ENCODE results near the gene FCHO1.
"Not testable (repeated sequence)": the region's sequence is repeated elsewhere in the genome, so short reads cannot be mapped to it uniquely, and the experiment has no call there.

The FCHO1 gene

DNA sequence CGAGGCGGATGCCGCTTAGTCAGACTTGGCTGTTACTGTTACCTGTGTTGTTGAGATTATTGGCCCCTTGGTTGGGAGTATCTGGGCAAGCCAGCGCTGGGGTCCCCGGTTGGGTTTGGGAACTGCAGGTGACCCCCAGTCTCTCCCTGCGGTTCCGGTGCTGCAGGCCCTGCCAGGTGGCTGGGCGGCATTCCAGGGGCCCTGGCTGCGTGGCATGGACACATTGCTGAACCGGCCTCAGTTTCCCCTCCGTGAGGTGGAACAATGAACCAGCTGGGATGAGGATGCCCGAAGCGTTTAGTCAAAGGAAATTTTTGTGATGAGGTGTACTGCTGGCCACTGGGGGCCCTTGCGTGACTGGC, 44.2 kb downstream of the FCHO1 start:
- no peak for DNase-seq

DNA sequence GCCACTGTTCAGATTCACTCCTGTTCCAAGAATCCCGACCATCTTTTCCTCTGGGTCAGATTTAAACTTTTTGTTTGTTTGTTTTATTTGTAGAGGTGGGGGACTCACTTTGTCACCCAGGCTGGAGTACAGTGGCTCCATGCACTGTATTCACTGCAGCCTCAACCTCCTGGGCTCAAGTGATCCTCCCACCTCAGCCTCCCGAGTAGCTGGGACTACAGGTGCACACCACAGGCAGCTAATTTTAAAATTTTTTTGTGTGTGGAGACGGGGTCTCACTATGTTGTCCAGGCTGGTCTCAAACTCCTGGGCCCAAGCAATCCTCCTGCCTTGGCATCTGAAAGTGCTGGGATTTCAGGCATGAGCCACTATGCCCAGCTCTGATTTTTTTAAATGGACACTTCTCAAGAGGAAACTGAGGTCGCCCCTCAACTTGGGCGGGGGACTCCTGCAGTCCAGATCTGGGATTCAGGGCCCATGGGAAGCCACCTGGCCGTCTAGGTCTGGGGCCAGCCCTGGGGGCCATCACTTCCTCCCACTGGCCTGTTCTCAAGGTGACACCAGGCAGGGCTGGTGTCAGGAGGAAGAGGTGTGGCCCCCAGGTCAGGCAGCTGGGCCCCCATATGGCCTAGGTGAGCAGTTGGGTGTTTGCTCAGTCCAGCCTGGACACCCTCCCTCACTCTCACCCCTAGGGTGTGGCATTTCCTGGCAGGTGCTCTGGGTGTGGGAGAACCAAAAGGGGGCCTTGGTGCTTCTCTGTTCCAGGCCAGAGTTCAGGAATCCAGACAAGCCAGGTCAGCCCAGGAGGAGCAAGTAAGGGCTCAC, 44.9 kb downstream of the FCHO1 start:
- no peak for DNase-seq

DNA sequence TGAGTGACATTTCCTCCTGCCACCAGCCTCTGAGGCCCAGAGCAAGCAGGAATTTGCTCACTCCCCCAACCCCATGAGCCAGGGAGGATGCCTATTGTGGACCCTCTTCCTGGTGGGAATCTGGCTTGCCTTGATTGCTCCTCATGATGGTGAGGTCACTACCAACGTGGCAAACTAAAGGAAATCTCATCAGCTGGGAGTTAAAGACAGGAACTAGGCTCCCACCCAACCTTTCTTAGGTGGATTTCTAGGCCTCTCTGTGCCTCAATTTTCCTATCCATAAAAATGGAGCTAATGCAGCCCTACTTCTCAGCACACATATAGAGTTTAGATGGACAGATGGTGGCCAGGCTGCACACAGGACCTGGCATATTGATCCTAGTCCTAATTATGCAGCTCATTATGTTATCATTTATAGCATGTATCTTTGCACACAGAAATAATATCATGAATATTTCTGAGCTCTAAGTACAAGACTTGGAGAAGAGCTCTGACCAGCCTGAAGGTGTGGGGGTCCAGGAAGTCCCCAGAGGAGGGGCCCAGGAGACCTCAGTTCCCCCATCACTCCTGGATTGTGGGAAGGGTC, 45.7 kb downstream of the FCHO1 start:
- no peak for DNase-seq

DNA sequence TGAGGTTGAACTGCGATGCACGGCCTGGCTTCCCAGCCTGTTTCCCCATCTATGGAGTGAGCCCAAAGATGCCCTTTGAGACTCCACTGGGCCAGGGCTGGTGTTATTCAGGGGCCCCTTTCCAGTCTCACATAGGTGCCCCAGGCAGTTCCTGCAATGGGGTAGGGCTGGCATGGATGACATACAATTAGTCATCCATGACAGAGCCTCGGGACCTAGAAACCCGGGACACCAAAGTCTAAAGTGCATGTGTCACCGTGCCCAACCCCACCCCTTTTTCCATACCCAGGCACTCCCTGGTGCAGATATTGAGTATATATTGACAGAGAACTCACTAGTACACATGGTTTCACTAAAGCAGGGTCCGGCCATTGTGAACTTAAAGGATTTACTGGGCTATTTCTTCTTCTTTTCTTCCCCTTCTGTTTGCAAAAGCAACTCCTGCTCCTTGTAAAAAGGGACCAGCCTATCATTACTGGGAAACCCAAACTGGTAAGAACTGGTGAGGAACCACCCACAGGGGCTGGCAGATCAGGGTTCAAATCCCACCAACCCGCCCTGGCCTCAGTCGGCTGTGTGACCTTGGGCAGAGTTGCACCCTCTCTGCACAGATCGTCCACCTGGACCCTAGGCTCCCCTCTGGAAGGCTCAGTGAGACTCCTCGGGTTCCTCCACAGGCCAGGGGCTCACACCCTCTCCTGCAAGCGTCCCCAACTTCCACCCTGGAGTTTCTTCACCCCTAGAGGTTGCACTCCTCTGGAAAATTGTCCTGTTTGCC, 46.3 kb downstream of the FCHO1 start:
- no peak for DNase-seq

DNA sequence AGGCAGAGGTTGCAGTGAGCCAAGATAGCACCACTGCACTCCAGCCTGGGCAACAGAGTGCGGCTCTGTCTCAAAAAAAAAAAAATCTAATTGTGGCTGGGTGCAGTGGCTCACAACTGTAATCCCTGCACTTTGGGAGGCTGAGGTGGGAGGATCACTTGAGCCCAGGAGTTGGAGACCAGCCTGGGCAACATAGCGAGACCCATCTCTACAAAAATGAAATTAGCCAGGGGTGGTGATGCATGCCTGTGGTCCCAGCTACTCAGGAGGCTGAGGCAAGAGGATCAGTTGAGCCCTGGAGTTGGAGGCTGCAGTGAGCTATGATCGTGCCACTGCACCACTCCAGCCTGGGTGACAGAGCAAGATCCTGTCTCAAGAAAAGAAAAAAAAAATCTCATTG, 47.3 kb downstream of the FCHO1 start:
- not testable (repeated sequence) for DNase-seq

DNA sequence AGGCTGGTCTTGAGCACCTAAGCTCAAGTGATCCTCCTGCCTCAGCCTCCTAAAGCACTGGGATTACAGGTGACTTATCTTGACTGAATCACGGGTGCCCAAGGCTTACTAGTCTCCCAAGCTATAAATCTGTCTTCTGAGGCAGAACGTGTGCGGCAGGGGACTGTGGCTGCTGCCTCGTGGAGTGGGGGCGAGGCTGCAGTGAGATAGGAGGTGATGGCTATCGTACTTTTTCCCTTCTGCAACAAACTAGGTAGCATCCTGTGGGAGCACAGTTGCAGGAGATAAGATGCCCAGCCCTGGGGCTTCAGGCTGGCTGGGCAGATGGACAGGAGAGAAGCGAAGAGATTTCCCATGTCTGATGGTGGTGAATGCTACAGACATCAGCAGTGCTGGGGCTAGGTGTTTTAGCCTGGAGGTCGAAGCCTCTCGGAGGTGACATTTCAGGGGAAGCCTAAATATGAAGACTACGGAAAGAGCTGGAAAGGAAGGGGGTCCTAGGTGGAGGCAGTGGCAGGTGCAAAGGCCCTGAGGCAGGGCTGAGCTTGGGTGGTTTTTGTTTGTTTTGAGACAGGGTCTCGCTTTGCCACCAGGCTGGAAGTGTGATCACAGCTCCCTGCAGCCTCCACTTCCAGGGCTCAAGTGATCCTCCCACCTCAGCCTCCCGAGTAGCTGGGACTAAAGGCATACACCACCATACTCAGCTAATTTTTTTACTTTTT, 51.0 kb downstream of the FCHO1 start:
- no peak for DNase-seq

DNA sequence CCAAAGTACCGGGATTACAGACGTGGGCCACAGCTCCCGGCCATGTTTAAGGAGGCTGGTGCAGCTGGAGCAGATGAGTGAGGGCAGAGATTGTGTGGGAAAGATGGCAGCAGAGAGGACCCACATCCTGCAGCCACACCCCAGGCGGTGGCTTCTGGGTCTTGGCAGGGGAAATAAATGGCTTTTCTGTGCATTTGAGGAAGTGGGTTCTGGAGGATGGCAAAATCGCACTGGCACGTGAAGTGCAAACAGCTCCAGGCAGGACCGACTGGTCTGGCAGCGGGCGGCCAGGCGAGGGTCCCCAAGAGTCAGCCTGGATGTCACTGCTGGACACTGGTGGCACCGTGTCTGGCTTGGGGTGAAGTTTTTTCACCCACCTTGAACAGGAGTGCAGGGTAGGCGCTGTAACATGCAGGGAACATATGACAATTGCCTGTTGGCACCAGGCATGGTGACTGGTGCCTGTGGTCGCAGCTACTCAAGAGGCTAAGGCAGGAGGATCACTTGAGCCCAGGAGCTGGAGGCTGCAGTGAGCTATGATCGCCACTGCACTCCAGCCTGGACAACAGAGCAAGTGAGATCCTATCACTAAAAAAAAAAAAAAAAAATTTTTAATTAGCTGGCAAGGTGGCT, 52.1 kb downstream of the FCHO1 start:
- peak in 1 of 5 donors; percentile 81 for DNase-seq

DNA sequence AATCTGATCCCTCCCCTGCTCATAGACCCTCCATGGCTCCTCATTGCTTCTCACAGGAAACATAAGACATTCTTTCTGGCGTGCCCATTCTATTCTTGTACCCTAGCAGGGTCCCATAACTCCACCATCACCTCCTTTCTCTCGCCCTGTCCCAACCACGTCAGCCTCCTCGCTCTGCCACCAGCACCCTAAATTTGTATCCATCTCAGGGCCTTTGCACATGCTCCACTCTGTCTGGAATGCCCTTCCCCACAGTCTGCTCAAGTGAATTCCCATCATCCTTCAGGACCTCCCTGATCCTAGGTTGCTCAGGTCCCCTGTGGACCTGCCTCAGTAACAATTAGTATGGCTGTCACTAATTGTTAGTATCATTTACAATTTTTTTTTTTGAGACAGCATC, 54.1 kb downstream of the FCHO1 start:
- no peak for DNase-seq

DNA sequence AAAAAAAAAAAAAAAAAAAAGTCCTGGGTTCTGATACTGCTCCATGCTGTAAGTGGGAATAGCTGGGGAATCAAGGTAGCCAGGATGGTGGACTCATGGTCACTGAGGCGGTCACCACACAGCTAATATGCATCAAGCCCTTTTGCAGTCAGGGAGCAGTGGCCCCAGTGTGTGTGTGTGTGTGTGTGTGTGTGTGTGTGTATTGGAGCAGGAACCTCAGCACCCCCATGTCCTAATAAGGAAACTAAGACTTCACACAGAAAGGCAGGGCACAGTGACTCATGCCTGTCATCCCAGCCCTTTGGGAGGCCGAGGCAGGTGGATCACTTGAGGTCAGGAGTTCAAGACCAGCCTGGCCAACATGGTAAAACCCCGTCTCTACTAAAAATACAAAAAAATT, 55.7 kb downstream of the FCHO1 start:
- peak in 1 of 5 donors; percentile 57 for DNase-seq

DNA sequence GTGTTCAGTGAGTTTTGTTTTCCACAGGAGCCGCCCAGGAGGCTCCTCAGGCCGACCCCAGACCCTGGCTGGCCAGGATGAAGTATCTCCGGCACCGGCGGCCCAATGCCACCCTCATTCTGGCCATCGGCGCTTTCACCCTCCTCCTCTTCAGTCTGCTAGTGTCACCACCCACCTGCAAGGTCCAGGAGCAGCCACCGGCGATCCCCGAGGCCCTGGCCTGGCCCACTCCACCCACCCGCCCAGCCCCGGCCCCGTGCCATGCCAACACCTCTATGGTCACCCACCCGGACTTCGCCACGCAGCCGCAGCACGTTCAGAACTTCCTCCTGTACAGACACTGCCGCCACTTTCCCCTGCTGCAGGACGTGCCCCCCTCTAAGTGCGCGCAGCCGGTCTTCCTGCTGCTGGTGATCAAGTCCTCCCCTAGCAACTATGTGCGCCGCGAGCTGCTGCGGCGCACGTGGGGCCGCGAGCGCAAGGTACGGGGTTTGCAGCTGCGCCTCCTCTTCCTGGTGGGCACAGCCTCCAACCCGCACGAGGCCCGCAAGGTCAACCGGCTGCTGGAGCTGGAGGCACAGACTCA, 56.5 kb downstream of the FCHO1 start:
- no peak for DNase-seq

DNA sequence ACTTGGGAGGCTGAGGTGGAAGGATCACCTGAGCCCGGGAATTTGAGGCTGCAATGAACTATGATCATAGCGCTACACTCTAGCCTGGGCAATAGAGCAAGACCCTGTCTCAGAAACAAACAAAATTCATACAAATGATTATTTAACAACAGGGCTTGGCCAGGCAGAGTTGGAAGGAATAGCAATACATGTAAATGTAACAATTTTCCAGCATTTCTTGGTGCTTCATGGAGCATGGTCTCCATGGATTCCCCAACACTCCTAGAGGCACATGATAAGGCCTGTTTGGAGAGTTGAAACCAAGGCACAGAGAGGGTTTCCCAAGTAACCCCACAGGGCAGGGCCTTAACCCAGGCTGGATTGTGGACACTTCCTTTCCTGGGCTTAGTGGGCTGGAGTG, 59.8 kb downstream of the FCHO1 start:
- no peak for DNase-seq

DNA sequence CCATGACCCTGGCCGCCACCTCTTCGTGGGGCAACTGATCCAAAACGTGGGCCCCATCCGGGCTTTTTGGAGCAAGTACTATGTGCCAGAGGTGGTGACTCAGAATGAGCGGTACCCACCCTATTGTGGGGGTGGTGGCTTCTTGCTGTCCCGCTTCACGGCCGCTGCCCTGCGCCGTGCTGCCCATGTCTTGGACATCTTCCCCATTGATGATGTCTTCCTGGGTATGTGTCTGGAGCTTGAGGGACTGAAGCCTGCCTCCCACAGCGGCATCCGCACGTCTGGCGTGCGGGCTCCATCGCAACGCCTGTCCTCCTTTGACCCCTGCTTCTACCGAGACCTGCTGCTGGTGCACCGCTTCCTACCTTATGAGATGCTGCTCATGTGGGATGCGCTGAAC, 60.4 kb downstream of the FCHO1 start:
- DNase-seq: no peak

DNA sequence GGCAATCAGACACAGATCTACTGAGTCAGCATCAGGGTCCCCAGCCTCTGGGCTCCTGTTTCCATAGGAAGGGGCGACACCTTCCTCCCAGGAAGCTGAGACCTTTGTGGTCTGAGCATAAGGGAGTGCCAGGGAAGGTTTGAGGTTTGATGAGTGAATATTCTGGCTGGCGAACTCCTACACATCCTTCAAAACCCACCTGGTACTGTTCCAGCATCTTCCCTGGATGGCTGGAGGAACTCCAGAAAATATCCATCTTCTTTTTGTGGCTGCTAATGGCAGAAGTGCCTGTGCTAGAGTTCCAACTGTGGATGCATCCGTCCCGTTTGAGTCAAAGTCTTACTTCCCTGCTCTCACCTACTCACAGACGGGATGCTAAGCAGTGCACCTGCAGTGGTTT, 60.8 kb downstream of the FCHO1 start:
- no peak for DNase-seq

DNA sequence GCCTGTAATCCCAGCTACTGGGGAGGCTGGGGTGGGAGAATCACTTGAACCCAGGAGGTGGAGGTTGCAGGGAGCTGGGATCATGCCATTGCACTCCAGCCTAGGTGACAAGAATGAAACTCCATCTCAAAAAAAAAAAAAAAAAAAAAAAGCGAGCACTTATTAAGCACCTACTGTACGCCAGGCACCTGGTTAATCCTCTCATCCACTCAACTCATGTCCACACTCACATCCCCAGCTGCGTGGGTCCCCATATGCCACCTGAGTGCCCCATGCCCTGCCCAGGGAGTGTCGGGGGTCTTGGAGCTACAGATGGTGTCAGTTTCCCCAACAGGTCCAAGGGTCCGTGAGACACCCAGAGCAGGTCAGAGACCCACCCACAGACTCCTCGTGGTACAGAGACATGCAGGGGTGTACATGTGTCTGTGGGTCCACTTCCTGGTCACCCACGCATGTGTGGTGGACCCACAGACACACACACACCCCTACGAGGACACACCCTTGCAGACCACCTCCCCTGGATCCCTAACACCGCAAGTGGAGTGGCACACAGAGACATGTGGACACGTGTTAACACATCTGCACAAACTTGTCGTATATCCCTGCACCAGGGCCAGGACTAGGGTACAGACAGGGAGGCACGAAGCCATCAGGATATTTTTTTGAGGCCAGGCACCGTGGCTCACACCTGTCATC, 66.5 kb downstream of the FCHO1 start:
- no peak for DNase-seq

DNA sequence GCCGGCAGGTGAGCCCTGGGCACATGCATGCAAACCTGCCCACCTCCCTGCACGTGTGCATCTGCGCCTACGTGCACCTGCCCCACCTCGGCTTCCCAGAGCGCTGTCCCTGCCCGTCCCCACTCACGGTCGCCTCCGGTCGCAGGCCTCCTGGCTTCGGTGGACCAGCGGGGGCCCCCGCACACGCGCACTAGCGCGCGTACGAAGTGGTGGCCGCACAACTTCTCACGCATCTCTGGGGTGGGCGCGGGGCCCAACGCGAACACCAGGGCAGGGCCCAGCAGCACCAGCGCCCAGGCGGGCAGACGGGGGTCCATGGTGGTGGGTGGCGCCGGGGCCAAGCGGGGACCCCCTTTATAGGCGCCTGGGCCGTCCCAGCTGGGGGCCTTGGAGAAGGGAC, 69.9 kb downstream of the FCHO1 start, which contains the start of gene INSL3:
TSS of gene INSL3 (minus strand) at position 330 of the 400 bp plus-strand sequence. CDS start at position 317, 13 bp downstream.
- DNase-seq: no peak

DNA sequence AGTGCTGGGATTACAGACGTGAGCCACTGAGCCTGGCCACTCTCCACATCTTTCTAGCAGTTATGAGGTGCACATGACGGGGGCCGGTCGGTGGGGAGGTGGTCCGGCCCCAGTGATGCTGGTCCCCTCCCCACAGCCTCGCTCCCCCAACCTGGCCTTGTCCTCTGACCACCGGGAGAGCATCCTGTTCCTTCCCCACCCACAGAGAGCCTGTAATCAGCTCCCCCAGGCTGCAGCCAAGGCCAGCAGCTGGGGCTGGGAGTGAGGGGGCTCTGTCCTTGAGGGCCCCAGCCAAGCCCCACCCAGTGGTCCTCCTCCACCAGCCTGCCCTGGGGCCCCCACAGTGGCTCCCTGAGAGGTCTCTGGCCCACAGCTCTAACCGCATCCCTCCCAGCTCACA, 73.1 kb downstream of the FCHO1 start:
- no peak for DNase-seq

DNA sequence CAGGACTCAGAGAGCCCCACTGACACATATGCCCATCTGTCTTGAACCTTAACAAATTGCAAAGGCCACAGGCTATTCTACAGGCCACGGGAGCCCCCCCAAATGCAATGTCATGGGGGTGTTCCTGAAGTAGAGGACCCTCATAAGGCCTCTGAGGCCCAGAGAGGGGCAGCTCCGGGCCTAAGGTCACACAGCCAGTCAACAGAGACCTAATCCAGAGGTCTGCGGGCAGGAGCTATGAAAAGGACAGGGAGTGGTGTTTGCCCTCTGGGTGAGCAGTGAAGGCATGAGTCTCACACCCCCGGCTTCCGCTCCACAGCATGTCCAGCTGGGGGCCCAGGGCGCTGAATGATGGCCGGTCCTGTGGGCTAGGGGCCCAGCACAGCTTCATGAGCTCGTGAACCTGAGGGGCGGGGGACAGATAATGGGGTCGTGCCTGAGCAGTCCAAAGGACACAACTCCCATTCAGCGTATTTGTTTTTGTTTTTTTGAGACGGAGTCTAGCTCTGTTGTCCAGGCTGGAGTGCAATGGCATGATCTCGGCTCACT, 75.3 kb downstream of the FCHO1 start:
- no peak for DNase-seq

DNA sequence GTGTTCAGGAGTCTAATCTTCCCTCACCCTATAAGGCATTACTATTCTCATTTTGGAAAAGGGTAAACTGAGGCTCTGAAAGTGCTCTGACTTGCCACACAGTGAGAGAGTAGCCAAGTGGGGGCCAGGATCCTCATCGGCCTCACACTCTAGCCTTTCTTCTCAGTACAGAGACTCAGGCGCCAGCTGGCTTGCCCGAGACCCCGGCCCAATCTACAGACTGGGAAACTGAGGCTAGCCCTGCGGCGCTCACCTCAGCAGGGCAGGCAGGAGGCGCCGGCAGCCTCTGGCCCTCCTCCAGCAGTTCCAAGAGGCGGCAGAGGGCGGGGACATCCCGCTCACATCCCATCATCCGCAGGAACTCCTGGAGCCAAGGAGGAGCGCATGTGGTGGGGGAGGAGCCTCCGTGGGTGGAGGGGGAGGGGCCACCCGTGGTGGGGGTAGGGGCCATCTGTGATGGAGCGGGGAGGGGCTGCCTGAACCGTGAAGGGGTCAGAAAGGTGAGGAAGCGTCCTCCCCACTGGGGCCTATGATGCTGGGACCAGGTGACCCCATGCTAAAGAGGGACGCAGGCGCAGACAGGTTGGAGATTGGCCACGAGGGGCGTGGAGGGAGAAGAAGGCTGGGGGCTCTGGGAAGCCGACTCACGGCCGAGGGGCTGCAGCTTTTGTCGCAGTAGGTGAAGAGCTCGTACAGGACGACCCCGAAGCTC, 78.7 kb downstream of the FCHO1 start:
- DNase-seq: no peak

DNA sequence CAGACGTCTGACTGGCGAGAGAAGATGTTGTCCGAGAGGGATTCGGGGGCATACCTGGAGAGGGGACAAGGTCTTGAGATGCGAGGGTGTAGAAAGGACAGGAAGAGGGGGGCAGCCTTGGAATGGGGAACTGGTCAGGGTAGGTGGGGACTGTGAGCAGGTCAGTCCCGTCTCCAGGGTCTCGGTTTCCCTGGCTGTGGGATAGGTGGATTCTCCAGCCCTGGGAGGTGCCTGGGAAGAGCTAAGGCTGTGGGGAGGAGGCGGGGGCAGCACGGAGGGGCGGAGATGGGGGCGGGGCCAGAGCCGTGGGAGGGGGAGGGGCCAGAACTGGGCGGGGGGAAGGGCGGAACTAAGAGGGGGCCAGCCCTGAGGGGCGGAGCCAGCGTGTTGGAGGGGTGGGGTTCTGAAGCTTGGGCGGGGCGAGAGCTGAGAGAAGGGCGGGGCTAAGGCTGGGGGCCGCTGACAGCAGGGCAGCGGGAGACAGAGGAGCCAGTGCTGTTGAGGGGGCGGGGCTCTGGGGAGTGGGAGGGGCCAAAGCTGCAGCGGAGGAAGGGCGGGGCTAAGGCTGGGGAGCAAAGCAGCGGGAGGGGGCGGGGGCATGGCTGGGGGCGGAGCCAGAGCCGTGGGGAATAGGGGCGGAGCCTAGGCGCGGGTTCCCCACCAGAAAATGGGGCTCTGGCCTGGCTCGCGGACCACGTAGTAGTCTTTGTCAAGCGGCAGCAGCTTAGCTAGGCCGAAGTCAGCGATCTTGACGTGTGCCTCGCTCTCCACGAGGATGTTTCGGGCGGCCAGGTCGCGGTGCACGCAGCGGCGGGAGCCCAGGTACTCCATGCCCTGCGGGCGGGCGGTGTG, 79.5 kb downstream of the FCHO1 start:
- peak in 4 of 5 donors; percentile 33 to 50 (median 46) for DNase-seq
